ENCODE measurements around the gene POLR2J.
"Not testable (repeated sequence)": the region's sequence is repeated elsewhere in the genome, so short reads cannot be mapped to it uniquely, and the experiment has no call there.

Gene POLR2J

DNA sequence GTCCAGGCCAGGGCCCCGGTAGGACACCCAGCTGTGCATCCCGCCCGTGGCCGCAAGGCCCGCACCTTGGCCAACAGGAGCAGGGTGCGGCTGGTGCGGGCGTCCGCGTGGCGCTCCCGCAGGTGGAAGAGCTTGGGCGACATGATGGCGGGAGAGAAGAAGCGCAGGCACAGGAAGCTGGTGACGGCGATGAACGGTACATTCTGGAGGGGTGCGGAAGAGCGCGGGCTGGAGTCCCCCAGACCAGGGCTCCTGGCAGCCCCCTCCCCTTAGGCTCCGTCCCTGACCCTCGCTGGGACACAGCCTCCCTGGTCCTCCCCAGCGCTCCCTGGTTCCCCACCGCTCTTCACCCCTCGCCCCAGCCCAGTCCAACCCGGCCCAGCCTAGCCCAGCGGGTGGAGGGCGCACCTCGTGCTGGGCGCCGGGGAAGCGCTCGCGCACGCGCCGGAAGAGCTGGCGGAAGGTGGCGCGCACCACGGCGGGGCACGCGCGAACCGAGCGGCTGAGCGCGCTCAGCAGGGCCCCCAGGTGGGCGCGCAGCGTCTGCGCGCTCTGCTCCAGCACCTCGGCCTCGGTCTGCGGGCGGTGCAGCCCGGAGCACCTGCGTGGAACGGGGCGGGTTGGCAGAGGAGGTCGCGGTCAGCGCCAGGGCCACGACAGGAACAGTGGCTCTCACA, 15.9 kb upstream of the POLR2J start:
- not testable (repeated sequence) for DNase-seq

DNA sequence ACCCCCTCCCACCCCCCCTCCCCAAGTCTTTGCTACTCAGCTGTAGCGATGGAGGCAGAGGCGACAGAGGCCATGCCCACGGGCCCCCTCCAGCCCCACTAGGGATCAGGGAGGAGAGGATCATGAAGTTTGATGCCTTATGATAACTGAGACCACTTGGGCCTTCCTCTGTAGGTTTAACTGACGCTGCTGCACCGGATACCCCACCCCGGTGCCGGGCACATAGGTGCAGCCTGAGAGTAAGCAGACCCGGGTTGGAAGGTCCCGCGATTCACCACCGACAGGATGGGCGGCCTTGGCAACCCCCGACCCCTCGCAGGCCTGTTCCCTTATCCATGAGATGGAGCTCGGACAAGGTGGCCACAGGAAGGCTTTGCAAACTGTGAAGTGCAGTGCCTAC, 15.3 kb upstream of the POLR2J start:
- not testable (repeated sequence) for DNase-seq

DNA sequence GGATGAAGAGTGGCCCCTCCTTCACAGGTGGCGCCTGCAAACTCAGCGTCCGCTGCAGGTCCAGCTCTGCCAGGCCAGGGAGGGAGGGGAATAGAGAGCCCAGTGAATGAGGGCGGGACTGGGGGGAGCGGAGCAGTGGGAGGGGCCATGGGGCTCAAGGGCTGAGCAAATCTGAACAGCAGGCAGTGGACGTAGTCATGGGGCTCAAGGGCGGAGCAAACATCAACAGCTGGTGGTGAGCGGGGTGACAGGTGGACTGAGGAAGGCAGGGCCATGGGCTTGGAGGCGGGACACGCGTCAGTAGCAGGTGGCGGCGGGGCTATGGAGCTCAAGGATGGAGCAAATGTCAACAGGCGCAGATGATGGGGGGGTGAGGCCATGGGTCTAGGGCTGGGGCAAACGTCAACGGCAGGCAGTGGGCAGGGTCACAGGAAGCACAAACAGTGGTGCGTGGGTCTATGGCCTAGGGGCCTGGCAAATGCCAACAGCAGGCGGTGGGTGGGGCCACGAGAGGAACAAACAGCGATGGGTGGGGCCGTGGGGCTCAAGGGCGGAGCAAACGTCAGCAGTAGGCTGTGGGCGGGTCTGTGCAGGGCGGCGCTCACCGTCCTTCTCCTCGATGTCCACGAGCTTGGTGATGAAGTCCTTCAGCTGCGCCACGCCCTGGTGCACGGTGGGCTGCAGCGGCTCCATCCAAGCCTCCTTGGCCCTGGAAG, 14.7 kb upstream of the POLR2J start:
- not testable (repeated sequence) for DNase-seq

DNA sequence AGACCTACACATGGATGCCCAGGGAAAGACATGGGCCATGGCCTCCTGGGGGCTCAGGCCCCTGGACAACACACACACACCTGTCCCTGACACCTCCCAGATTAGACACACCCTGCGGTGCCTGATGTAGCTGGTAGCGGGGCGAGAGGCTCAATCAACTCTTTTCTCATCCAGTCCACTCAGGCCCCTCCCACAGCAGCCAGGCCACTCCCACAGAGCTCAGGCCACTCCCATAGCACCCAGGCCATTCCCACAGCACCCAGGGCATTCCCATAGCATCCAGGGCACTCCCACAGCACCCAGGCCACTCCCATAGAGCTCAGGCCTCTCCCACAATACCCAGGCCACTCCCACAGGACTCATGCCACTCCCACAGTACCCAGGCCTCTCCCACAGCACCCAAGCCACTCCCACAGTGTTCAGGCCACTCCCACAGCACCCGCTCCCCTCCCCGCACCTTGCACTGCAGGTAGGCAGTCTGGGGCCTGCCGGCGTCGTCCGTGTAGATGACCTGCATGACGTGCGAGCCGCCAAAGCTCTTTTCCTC, 11.9 kb upstream of the POLR2J start:
- not testable (repeated sequence) for DNase-seq

DNA sequence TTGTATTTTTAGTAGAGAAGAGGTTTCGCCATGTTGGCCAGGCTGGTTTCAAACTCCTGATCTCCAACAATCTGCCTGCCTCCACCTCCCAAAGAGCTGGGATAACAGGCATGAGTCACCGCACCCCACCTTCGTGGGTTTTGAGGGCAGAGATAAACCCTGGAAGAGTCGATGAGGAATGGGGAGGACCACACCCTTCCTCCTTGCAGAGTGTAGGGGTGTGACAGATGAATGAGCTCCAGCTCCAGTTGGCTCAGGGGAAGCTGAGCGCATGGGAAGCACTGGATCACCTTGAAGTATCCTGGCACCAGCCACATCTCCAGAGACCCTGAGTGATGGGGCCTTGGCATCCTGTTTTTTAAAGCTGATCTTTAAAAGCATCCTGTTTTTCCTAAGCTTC, 5.6 kb upstream of the POLR2J start:
- DNase-seq: not testable (repeated sequence)

DNA sequence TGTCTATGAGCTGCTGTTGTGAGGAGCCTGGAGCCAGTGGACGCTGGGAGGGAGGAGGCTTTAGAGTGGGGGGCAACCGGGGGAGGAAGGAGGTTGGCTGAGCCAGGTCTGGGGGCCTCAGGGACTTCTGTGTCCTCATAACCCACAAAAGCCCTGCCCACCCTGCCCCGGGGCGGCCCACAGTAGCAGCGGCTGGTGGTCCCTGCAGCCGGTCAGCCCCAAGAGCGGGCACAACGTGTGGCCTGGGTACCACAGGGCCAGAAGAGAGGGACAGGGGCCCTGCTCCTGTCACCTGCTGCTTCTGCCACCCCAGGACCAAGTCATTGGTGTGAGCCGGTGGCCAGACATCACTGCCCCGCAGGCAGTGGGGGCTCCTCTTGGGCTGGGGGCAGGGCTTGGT, 3.2 kb upstream of the POLR2J start:
- DNase-seq: not testable (repeated sequence)

DNA sequence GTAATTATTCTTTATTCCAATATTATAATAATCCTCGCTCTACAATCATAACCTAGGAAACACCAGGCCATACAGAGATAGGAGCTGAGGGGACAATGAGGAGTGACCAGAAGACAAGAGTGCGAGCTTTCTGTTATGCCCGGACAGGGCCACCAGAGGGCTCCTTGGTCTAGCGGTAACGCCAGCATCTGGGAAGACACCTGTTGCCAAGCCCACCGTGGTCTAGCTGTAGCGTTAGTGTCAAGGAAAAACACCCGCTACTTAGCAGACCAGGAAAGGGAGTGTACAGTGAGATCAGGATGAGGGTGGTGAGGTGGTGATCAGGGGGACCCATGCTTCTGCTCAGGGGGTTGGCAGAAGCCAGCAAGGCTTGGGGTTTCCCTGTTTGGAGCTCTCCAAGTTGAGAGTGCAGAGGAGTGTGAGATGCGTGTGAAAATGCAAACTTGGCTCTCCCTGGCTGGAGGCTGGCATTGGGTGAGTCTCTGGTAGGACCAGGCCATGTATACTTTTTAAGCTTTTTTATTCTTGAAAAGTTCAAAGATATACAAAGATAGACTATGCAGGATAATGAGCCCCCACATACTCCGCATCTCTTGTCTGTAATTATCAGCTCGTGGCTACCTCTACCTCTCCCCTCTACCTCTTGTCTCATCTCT, 1.4 kb upstream of the POLR2J start:
- DNase-seq: not testable (repeated sequence)

DNA sequence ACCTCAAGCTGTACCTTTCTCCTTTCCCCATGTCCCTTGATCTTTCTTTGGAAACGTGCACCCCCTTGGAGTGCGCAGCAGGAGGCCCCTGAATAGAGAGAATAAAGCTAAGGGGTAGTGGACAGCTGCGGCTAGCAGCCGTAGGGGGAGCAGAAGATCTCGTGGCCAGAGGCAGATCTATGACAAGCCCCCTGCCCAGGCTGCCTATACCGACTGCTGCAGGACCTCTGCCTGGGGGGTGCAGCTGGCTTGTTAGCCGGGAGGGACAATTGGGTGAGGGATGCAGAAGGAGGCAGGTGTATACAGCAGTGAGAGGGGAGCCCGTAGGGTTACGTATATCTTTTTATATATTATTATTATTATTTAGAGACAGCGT, 475 bp upstream of the POLR2J start:
- not testable (repeated sequence) for DNase-seq

DNA sequence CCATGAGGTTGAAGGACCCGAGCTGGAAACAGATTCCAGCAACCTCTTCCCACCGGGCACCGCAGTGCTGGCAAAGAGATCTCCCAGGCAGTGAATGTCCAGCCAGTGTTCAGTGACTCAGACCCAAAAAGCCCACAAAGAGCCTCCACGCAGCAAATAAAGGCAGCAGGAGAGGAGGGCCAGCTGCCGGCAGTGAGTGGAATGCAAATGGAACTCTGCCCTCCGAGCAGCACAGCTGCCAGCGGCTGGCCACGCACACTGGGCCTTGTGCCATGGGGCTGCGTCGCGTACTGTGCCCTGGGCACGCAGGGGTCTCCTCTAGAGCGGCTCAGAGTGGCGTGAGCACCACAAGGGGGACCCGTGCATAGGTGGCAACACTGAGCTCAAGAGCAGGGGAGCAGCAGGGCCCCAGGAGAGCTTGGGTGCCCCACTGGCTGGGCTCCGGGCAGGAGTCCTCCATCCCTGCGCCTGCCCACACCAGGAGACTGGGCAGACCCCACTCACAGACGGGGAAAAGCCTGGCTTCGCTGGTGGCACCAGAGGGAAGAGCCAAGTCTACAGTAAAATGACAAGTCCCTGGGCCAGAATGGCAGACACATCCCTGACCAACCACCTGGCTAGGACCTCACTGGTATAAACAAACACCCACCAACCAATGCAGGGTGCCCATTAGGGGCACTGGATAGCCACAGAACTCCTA, 3.8 kb downstream of the POLR2J start:
- not testable (repeated sequence) for DNase-seq

DNA sequence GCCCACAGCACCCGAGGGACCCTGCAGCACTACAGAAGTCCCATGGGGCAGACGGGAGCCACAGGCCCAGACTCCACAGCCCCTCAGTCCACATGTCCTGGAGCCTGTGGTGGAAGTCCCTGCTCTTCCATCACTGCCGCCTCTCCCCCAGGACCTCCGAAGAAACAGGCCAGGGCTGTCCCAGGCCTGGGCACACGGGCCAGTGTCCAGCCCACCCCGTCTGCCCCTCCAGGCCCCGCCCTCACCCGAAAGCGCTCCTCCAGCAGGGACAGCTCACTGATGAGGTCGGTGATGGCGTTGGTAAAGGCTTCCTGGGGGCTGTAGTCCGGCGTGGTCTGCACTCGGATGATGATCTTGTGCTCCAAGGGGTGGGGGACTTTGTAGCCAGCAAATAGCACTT, 4.6 kb downstream of the POLR2J start:
- not testable (repeated sequence) for DNase-seq

DNA sequence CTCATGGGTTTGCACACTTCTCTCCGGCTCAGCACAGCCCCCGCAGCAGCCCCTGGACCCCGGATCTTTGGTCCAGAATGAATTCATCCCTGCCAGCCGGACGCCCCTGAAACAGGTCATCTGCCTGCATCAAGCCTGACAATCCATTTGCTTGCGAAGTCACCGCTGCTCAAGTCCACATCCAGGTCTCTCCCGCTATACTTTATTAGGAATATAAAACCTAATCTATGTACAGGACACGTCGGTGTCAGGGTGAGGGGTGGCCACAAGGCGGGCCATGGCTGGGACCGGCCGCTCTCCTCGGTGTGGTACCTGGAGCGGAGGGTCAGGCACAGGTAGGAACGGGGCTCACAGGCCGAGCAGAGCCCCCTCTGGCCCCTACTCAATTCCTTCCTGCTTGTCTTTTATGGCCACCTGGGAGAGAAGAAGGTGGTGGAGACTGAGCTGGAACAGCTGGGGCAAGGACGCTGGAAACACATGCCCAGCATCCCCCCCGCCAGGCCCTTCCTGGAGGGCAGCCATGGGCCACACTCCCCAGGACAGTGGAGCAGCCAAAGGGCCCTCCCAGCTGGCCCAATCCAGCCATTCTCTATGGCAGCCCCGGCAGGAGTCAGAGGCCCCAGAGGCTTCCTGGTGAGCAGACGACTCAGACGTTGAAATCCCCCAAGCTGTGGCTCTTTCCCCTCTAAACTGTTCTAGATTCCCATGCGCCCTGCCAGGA, 5.3 kb downstream of the POLR2J start:
- DNase-seq: no peak

DNA sequence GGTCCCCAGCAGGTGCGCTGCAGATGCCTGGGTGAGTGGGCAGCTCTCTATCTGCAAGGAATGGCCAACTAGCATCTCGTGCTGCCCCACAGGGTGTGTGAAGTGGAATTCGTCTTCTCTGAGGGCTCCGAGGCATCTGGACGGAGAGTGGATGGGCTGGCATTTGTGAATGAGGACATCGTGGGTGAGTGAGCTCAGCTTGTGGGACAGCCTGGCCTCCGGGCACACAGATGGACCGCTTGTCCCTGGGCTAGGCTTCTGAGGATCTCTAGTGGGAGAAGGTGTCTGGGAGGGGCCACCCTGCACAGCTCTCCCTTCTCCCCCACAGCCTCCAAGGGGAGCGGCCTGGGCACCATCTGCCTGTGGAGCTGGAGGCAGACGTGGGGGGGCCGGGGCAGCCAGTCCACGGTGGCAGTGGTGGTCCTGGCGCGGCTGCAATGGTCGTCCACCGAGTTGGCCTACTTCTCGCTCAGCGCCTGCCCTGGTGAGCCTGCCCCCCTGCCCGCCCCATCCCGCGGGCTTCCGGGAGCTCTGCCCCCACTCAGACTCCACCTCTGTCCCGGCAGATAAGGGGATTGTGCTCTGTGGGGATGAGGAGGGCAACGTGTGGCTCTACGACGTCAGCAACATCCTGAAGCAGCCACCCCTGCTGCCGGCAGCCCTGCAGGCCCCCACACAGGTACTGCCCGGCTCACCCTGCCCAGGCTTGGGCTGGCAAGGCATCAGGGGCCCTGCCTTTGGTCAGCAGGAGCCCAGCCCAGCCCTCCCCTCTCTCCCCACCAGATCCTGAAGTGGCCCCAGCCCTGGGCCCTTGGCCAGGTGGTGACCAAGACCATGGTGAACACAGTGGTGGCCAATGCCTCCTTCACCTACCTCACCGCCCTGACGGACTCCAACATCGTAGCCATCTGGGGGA, 6.3 kb downstream of the POLR2J start:
- DNase-seq: no peak

DNA sequence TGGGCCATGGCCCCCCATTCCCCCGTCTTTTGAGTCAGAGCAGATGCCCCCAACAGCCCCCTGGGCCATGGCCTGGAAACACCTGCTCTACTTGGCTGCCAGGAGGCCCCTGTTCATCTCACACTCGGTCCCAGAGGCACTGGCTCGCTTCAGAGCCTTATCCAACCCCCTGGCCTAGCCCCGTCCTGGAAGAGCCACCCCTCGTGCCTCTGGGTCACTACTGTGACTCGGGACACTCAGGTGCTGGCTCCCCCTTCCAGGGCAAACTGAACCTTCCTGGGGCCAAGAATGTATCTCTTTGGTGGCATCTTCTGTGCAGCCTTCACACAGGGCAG, 7.0 kb downstream of the POLR2J start:
- no peak for DNase-seq

DNA sequence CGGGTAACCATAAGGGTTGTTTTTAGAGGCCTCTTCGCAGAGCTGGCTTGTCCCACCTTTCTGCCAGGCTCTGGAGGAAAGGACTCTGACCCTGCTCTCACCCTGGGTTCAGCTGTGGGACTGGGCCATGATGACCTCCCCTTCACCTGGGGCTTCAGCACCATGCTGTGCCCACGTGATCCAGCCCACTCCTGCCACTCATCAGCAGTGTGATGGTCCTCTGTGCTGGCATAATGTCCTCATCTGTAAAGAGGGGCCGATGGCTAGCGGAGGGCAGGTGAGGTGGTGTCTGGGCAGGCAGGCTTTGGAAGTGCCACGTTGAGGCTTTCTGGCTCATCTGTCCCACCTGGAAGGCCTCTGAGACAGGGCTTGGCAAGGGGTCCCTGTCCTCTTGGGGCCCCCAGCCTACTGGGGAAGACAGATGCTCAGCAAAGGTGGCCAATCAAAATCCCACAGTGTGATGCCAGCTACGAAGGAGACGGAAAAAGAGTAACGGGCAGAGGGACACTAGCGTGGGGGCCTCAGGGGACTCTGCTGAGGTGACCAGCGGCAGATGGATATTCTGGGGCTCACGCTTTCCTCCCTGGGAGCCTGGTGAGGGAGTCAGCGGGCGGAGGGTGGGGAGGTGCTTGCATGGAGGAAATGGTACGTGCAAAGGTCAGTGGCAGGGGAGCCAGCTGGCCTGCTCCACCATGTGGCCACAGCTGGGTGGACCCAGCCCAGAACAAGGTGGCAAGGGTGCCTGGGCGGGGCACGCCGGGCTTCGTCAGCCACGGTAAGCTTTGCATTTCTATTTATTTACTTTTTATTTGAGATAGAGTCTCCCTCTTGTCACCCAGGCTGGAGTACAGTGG, 8.5 kb downstream of the POLR2J start:
- DNase-seq: no peak

DNA sequence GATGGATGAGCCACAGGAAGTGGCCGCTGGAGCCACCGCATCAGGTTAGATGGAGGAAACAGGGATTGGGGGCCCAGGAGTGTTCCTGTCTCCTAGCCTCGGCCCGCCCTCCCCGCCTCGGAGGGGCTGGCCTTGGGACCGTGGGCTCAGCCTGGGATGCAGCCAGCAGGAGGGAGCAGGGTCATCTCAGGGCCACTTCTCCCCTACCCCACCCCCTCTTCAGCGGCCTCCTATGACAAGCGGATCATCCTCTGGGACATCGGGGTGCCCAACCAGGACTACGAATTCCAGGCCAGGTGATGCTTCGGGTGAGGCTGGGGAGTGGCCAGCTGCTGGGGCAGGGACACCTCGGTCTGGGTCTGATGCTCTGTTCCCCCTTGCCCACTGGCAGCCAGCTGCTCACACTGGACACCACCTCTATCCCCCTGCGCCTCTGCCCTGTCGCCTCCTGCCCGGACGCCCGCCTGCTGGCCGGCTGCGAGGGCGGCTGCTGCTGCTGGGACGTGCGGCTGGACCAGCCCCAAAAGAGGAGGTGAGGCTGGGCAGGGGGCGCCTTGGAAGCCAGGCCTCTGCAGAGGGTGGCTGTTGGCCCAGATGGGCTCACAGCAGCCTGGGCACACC, 9.3 kb downstream of the POLR2J start:
- DNase-seq: no peak

DNA sequence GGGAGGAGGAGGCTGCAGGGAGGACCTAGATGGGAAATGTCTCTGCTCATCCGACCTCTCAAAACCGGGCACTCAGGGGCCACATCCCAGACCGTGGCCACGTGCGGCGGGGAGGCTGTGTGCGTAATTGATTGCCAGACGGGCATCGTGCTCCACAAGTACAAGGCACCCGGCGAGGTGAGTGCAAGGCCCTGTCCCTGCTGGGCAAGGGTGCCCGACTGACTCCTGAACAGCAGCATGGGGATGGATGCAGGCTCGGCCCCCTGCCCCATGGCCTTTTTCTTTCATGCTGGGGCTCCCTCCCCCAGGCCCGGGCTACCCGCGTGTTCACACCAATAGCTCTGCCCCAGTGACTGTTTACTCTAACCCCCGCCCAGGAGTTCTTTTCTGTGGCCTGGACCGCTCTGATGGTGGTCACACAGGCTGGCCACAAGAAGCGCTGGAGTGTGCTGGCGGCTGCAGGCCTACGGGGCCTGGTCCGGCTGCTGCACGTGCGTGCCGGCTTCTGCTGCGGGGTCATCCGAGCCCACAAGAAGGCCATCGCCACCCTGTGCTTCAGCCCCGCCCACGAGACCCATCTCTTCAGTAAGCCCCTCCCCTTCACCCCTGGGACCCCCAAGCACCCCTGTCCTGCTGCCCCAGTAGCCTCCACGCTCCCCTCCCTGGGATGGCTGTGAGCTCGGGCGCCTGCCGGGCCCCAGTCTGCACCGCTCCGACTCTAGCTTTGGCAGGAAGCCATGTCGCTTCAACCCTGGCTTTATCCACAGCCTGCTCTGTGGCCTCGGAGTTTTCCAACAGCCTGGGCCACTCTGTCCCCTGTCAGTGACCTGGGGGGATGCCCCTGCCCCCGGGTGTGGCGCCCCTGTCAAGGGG, 10.0 kb downstream of the POLR2J start:
- no peak for DNase-seq

DNA sequence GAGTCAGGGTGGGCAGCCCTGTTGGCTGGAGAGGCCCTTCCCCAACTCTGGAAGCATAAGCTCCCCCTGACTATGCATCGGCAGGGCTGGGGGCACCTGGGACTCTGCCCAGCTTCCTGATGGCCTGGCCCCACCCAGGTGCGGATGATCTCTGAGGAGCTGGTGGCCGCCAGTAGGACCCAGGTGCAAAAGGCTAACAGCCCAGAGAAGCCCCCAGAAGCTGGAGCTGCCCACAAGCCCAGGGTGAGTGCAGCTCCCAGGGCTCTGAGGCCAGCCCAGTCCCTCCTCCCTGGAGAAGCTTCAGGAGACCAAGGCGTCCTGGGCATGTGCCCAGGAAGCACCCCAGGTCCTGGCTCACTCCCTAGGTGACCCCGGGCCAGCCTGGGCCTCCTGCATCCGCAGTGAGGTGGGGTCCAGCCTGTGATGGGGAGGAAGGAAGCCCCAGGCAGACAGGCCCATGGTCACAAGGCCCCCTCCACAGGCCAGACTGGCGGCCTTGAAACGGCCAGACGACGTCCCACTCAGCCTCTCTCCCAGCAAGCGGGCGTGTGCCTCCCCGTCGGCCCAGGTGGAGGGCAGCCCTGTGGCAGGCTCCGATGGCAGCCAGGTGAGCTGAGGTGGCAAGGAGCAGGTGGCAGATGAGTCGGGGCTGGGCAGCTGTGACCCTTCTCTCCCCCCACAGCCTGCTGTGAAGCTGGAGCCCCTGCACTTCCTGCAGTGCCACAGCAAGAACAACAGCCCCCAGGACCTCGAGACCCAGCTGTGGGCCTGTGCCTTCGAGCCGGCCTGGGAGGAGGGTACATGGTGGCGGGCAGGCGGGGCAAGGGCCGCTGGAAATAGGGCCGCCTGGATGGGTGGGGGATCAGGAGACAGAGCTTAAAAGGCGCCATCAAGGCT, 10.9 kb downstream of the POLR2J start:
- DNase-seq: no peak

DNA sequence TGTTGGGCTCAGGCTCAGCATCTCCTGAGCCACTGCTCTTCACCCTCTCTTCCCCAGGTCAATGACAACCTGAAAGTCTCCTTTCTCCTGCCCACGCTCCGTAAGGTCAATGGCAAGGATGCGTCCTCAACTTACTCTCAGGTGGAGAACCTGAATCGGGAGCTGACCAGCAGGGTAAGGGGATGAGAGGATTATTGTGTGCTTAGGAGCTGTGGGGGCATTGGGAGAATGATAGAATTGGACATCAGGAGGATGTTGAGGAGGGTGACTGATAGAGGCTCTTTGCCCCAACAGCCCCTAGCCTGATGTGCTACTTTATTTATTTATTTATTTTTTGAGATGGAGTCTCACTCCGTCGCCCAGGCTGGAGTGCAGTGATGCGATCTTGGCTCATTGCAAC, 12.6 kb downstream of the POLR2J start:
- no peak for DNase-seq
